Germinal center (tissue), 1 donor: Measurements from ENCODE around the gene IBA57.

Experiments
- DNase-seq: peaks from one replicate; pipeline ENCODE4 v3.0.0; 2012; ENCODE audit warnings: mixed read lengths, low spot score

The IBA57 gene

GRCh38 chr1:228156941-228157728 lies 8.5 kb upstream of the IBA57 start:
- no peak for DNase-seq

GRCh38 chr1:228157729-228158126 lies 7.9 kb upstream of the IBA57 start:
- DNase-seq: no peak

- DNase-seq: no peak
These were observed 7.2 kb upstream of the IBA57 start for GRCh38 chr1:228158151-228159007.

GRCh38 chr1:228159008-228159665 lies 6.5 kb upstream of the IBA57 start:
- no peak for DNase-seq

GRCh38 chr1:228160201-228160761 lies 5.3 kb upstream of the IBA57 start:
- no peak for DNase-seq

- no peak for DNase-seq
These were observed 4.2 kb upstream of the IBA57 start for GRCh38 chr1:228161362-228161761.

- DNase-seq: no peak
These were observed 3.7 kb upstream of the IBA57 start for GRCh38 chr1:228161866-228162265.

- DNase-seq: no peak
These were observed 3.2 kb upstream of the IBA57 start for GRCh38 chr1:228162286-228163006.

GRCh38 chr1:228163007-228163753 lies 2.4 kb upstream of the IBA57 start:
- DNase-seq: no peak

- DNase-seq: no peak
These were observed 1.7 kb upstream of the IBA57 start for GRCh38 chr1:228163776-228164519.

- DNase-seq: no peak
These were observed 838 bp upstream of the IBA57 start for GRCh38 chr1:228164561-228165371.

- peak; percentile 62 for DNase-seq
These were observed 749 bp downstream of the IBA57 start for GRCh38 chr1:228166170-228166936.

GRCh38 chr1:228168563-228169270 lies 3.1 kb downstream of the IBA57 start:
- DNase-seq: no peak

GRCh38 chr1:228169345-228169744 lies 3.7 kb downstream of the IBA57 start:
- no peak for DNase-seq

- DNase-seq: no peak
These were observed 5.1 kb downstream of the IBA57 start for GRCh38 chr1:228170666-228171065.

GRCh38 chr1:228171221-228171891 lies 5.8 kb downstream of the IBA57 start:
- no peak for DNase-seq
